Measurements from ENCODE around the gene HMCN2.
A peak's percentile ranks its signal among the peaks of the same experiment; 100 is the strongest.

HMCN2 gene

GRCh38 chr9:130308081-130308571 lies 42.6 kb downstream of the HMCN2 start:
- H3K27ac ChIP-seq = no peak overlapping the region
- no peak for TF ChIP-seq CTCF (conservative IDR thresholded peaks at IDR 0.05)
- TF ChIP-seq ZFX (IDR thresholded peaks at IDR 0.05) = no peak

DNA sequence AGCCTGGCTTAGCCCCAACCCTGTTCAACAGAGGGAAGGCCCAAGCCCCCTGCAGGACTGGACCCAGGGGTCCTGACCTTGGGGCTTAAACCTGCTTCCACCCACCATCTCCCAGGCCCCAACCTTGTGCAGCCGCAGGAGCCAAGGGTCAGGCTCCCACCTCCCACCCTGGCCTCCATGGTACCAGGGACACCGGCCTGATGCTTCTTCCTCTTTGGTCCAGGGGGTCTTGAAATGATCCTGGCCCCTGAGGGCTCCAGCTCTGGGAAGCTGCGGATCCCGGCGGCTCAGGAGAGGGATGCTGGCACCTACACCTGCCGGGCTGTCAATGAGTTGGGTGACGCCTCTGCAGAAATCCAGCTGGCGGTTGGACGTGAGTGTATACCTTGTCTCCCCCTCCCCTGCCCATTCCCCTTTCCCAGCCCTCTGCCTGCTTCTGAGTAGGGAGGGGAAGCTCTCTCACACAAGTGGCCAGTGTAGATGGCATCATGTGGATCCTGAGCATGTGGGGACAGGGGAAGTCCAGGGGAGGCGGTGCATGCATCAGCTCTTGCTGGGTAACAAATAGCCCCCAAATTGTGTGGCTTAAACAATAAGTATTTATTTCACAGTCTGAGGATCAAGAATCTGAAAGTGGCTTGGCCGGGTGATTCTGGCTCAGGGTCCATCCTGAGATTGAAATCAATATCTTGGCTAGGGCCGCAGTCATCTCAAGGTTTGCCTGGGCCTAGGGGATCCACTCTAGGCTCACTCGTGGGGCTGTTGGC lies 44.3 kb downstream of the HMCN2 start:
- H3K27ac ChIP-seq = no peak overlapping the region

DNA sequence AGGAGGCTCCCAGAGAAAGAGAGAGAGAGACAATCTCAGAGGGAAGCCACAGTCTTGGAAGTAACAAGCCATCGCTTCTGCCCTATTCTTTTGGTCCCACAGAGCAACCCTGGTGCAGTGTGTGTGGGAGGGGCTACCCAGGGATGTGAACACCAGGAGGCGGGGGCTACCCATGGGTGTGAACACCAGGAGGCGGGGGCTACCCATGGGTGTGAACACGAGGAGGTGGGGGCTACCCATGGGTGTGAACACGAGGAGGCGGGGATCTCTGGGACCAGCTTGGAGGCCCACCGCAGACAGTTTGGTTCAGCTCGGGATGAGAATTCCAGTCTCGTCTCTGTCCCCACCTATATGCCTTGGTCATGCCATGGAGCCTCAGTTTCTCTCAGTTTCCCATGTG lies 44.9 kb downstream of the HMCN2 start:
- TF ChIP-seq CTCF (conservative IDR thresholded peaks at IDR 0.05) (no peak), ZFX (IDR thresholded peaks at IDR 0.05) (no peak)

More for the DNA sequence above, 44.3 kb downstream of the HMCN2 start:
- TF ChIP-seq CTCF (conservative IDR thresholded peaks at IDR 0.05) = no peak
- no peak for TF ChIP-seq ZFX (IDR thresholded peaks at IDR 0.05)

DNA sequence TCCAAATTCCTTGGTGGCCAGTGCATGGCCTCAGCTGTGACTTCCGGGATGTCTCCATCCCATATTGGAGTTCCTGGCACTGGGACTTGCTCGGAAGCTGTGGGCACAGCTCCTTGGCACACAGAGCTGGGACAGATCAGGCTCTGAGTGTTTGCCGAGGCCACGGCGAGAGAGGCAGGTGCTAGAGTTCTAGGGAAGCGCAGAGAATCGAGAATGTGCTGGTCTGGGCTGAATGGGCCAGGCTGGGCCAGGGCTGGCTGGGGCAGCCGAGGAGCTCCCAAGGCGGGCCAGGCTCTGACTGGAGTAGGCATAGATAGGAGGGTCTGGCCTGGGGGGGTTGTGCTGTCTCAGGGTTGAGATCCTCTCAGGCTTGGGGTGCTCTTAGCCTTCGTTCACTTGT lies 45.4 kb downstream of the HMCN2 start:
- H3K27ac ChIP-seq = no peak overlapping the region
- TF ChIP-seq CTCF (conservative IDR thresholded peaks at IDR 0.05) (no peak), ZFX (IDR thresholded peaks at IDR 0.05) (no peak)

More for the DNA sequence above, 44.9 kb downstream of the HMCN2 start:
- H3K27ac ChIP-seq = no peak overlapping the region

DNA sequence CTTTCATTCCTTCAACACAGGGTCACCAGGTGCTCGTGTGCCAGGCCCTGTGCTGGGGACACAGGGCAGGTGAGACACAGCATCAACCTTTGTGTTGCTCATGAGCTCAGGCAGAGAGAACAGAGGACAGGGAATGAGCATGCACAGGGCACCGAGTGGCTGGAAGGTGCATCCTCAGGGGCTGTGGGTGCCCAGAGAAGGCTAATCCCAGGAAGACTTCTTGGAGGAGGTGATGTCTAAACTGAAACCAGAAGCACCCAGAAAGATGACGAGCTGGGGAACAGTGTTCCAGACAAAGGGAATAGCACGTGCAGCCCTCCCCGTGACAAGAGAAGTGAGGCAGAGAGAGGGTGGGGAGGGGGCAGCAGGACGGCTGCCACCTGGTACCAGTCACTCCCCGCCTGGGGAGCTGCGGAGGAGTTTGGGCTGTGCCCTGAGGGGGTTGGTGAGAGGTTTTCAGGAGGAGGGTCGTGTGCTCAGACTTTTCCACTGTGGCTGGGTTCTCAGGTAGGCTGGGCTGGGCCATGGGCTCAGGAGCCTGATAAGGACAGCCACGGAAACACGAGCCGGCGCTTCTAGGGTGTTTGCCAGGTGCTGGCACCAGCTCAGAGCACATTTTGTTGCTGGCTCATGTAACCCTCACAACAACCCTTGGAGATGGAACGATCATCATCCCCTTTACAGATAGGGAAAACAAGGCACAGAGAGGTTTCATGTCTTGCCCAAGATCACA lies 46.0 kb downstream of the HMCN2 start:
- peak overlapping the region; percentile 16; the same call in 1 of the 2 replicates for H3K27ac ChIP-seq
- TF ChIP-seq CTCF (conservative IDR thresholded peaks at IDR 0.05) (no peak), ZFX (IDR thresholded peaks at IDR 0.05) (no peak)

DNA sequence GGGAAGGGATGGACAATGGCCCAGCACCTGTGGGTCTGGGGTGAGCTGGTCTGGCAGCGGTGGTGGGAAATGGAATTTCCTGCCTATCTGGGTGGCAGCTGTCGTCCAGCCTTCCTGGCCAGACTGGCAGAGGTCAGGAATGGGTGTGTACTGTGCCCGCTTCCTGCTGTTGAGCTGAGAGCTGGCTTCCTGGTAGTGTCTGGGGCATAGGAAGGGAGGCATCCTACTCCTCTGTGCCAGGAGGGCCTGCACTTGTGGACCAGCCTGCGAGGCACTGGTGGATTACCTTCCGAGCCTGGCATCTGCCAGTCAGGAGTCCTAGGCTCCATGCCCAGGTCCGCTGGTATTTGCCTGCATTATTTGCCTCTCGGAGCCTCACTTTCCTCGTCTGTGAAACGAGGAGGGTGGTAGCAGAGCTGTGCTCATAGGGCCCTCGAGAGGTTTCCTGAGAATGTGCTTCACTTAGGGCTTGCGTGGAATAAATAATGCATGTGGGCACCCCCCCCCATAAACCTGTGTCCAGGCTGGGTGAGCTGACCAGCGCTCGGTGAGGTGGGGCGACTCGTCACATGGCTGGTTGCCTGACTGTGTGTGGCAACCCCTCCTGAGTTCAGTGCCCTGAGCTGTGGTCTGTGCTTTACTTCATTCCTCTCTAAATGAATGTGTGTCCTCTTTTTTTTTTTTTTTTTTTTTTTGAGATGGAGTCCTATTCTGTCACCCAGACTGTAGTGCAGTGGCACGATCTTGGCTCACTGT lies 47.7 kb downstream of the HMCN2 start:
- no peak overlapping the region; the same call in 1 of the 2 replicates for H3K27ac ChIP-seq
- TF ChIP-seq CTCF (conservative IDR thresholded peaks at IDR 0.05) (no peak), ZFX (IDR thresholded peaks at IDR 0.05) (no peak)
